Amygdala (tissue), 56 donors: ENCODE measurements around the gene AK1.
A peak's percentile ranks its signal among the peaks of the same experiment; 100 is the strongest.

Experiments
- DNase-seq, 56 donors: peaks; one replicate each; lab custom pipeline; 2025; lab: John Stamatoyannopoulos, UW

Gene AK1

GRCh38 chr9:127910613-127911205, 33.2 kb upstream of the AK1 start:
- DNase-seq = no peak

- DNase-seq = no peak
Observed at GRCh38 chr9:127909839-127910273, 32.4 kb upstream of the AK1 start.

- no peak for DNase-seq
Observed at GRCh38 chr9:127908660-127908926, 31.1 kb upstream of the AK1 start.

- DNase-seq = no peak
Observed at GRCh38 chr9:127907867-127908659, 30.6 kb upstream of the AK1 start.

GRCh38 chr9:127905788-127906191, 28.3 kb upstream of the AK1 start:
- DNase-seq = peak in 28 of 56 donors; percentile 25 to 77 (median 48)

- DNase-seq = no peak
Observed at GRCh38 chr9:127905004-127905728, 27.7 kb upstream of the AK1 start.

- peak in 6 of 56 donors; percentile 22 to 44 (median 34) for DNase-seq
Observed at GRCh38 chr9:127904561-127905003, 27.1 kb upstream of the AK1 start.

GRCh38 chr9:127903557-127904475, 26.3 kb upstream of the AK1 start:
- DNase-seq = no peak

GRCh38 chr9:127899128-127899943, 21.9 kb upstream of the AK1 start, which contains the start of gene ST6GALNAC6:
Gene ST6GALNAC6, minus strand, starts transcription at chr9:127899603. Its CDS starts 1,622 bp downstream, at chr9:127897981.
- DNase-seq = peak in 31 of 56 donors; percentile 27 to 77 (median 52)

- DNase-seq = peak in 7 of 56 donors; percentile 26 to 67 (median 42)
Observed at GRCh38 chr9:127898433-127899127, 21.1 kb upstream of the AK1 start.

GRCh38 chr9:127897193-127897692, 19.8 kb upstream of the AK1 start:
- peak in 50 of 56 donors; percentile 27 to 89 (median 68) for DNase-seq

GRCh38 chr9:127896395-127897192, 19.1 kb upstream of the AK1 start:
- DNase-seq = no peak

- DNase-seq = no peak
Observed at GRCh38 chr9:127895811-127896210, 18.3 kb upstream of the AK1 start.

- DNase-seq = peak in 11 of 56 donors; percentile 18 to 61 (median 28)
Observed at GRCh38 chr9:127893392-127893791, 15.9 kb upstream of the AK1 start.

GRCh38 chr9:127892831-127893230, 15.4 kb upstream of the AK1 start:
- DNase-seq = no peak

- DNase-seq = no peak
Observed at GRCh38 chr9:127890053-127890452, 12.6 kb upstream of the AK1 start.

- no peak for DNase-seq
Observed at GRCh38 chr9:127887792-127888191, 10.3 kb upstream of the AK1 start.
